ENCODE data around the gene DEFB132. TPM values are rescaled to one million over a fixed set of nuclear protein-coding genes. Genes with fewer than 3 reads are reported as not detected.

The DEFB132 gene
- total and polyA plus RNA-seq, 2 experiments from 2014 or later: not detected

GRCh38 chr20:242905-243304 lies 14.6 kb upstream of the DEFB132 start:
- H3K4me3 Mint-ChIP-seq: no peak overlapping the region
- no peak for DNase-seq (ENCODE audit: low spot score)
- H3K27me3 ChIP-seq (ENCODE audit: insufficient read depth): peaks cover 90% of the 10 kb centered on the region
- H3K4me2 ChIP-seq: no peak overlapping the region
- no peak overlapping the region for H3K27ac ChIP-seq (ENCODE audit: low read depth)
- no peak overlapping the region for H2AFZ ChIP-seq
- H3K36me3 ChIP-seq (ENCODE audit: insufficient read depth): no peaks in the 10 kb centered on the region
- no peak overlapping the region for H3K4me3 ChIP-seq
- no peaks in the 10 kb centered on the region for H3K36me3 Mint-ChIP-seq (ENCODE audit: low read depth)
- no peak overlapping the region for H3K27ac Mint-ChIP-seq
- H3F3A ChIP-seq (replicated peaks; ENCODE audit: low read depth): no peaks in the 10 kb centered on the region
- no peaks in the 10 kb centered on the region for H3K9me2 ChIP-seq (ENCODE audit: insufficient read depth)
- peaks cover 35% of the 10 kb centered on the region for H3K27me3 Mint-ChIP-seq (ENCODE audit: insufficient read depth, low read depth, poor library complexity)
- peaks cover 3% of the 10 kb centered on the region; the same call in 2 of the 3 replicates for H3K9me3 Mint-ChIP-seq
- TF ChIP-seq ZNF462 (CRISPR knock-in tag; IDR thresholded peaks at IDR 0.05): no peak
- TF ChIP-seq STAT1 (IDR thresholded peaks at IDR 0.05; ENCODE audit: unreplicated experiment): no peak
- TF ChIP-seq, protein P1, sequence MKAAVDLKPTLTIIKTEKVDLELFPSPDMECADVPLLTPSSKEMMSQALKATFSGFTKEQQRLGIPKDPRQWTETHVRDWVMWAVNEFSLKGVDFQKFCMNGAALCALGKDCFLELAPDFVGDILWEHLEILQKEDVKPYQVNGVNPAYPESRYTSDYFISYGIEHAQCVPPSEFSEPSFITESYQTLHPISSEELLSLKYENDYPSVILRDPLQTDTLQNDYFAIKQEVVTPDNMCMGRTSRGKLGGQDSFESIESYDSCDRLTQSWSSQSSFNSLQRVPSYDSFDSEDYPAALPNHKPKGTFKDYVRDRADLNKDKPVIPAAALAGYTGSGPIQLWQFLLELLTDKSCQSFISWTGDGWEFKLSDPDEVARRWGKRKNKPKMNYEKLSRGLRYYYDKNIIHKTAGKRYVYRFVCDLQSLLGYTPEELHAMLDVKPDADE (IDR thresholded peaks at IDR 0.05): no peak
- no peak for TF ChIP-seq JUNB (IDR thresholded peaks at IDR 0.05; ENCODE audit: unreplicated experiment)
- TF ChIP-seq CTCF (conservative IDR thresholded peaks at IDR 0.05; ENCODE audit: low read depth in 2 of 2): no peak
- no peak for TF ChIP-seq EZH2 (IDR thresholded peaks at IDR 0.05; ENCODE audit: low read depth, unreplicated experiment)
- no peak for TF ChIP-seq ZNF331 (CRISPR knock-in tag; IDR thresholded peaks at IDR 0.05; ENCODE audit: low read depth)
- TF ChIP-seq, protein P2, sequence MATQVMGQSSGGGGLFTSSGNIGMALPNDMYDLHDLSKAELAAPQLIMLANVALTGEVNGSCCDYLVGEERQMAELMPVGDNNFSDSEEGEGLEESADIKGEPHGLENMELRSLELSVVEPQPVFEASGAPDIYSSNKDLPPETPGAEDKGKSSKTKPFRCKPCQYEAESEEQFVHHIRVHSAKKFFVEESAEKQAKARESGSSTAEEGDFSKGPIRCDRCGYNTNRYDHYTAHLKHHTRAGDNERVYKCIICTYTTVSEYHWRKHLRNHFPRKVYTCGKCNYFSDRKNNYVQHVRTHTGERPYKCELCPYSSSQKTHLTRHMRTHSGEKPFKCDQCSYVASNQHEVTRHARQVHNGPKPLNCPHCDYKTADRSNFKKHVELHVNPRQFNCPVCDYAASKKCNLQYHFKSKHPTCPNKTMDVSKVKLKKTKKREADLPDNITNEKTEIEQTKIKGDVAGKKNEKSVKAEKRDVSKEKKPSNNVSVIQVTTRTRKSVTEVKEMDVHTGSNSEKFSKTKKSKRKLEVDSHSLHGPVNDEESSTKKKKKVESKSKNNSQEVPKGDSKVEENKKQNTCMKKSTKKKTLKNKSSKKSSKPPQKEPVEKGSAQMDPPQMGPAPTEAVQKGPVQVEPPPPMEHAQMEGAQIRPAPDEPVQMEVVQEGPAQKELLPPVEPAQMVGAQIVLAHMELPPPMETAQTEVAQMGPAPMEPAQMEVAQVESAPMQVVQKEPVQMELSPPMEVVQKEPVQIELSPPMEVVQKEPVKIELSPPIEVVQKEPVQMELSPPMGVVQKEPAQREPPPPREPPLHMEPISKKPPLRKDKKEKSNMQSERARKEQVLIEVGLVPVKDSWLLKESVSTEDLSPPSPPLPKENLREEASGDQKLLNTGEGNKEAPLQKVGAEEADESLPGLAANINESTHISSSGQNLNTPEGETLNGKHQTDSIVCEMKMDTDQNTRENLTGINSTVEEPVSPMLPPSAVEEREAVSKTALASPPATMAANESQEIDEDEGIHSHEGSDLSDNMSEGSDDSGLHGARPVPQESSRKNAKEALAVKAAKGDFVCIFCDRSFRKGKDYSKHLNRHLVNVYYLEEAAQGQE (IDR thresholded peaks at IDR 0.05; ENCODE audit: unreplicated experiment): no peak
- TF ChIP-seq POLR2AphosphoS5 (IDR thresholded peaks at IDR 0.05; ENCODE audit: low read depth): no peak
- no peak for TF ChIP-seq ZNF114 (CRISPR knock-in tag; IDR thresholded peaks at IDR 0.05)
- no peak for ATAC-seq
- H3K79me2 ChIP-seq (replicated peaks; ENCODE audit: insufficient read depth): no peaks in the 10 kb centered on the region
- no peaks in the 10 kb centered on the region for H3K4me1 Mint-ChIP-seq
- H3K4me1 ChIP-seq (ENCODE audit: insufficient read depth): no peaks in the 10 kb centered on the region
- H4K20me1 ChIP-seq (replicated peaks; ENCODE audit: insufficient read depth): no peaks in the 10 kb centered on the region; the same call in 1 of the 2 replicates

All from GM23338 (cell line).